Measurements from ENCODE around the gene IFNL4. TPM values are rescaled to one million over a fixed set of nuclear protein-coding genes. Genes with fewer than 3 reads are reported as not detected.
A peak's percentile ranks its signal among the peaks of the same experiment; 100 is the strongest.
"Not testable (repeated sequence)": the region's sequence is repeated elsewhere in the genome, so short reads cannot be mapped to it uniquely, and the experiment has no call there.

Gene IFNL4
- polyA plus RNA-seq, 1 donor: not detected

GRCh38 chr19:39219108-39219507 lies 29.5 kb downstream of the IFNL4 start:
- not testable (repeated sequence) for DNase-seq

- no peak for DNase-seq
Measured at GRCh38 chr19:39218230-39219007, 30.2 kb downstream of the IFNL4 start.

- no peak for DNase-seq
Measured at GRCh38 chr19:39217094-39217493, 31.6 kb downstream of the IFNL4 start.

GRCh38 chr19:39215323-39215722 lies 33.3 kb downstream of the IFNL4 start:
- DNase-seq: not testable (repeated sequence)

- no peak for DNase-seq
Measured at GRCh38 chr19:39212375-39212742, 36.3 kb downstream of the IFNL4 start.

- no peak for DNase-seq
Measured at GRCh38 chr19:39211731-39212374, 36.8 kb downstream of the IFNL4 start.

- DNase-seq: no peak
Measured at GRCh38 chr19:39209196-39209595, 39.5 kb downstream of the IFNL4 start.

GRCh38 chr19:39208175-39208795 lies 40.4 kb downstream of the IFNL4 start:
- no peak for DNase-seq

GRCh38 chr19:39207293-39207836 lies 41.3 kb downstream of the IFNL4 start:
- no peak for DNase-seq

- no peak for DNase-seq
Measured at GRCh38 chr19:39206122-39206521, 42.5 kb downstream of the IFNL4 start.

- DNase-seq: no peak
Measured at GRCh38 chr19:39205449-39205764, 43.2 kb downstream of the IFNL4 start.

- no peak for DNase-seq
Measured at GRCh38 chr19:39203372-39204341, 45.0 kb downstream of the IFNL4 start, which contains the start of gene SYCN. Gene SYCN, minus strand, starts transcription at chr19:39204263. Its CDS starts 9 bp downstream, at chr19:39204254.

- no peak for DNase-seq
Measured at GRCh38 chr19:39202998-39203355, 45.7 kb downstream of the IFNL4 start.

GRCh38 chr19:39200803-39201115 lies 47.9 kb downstream of the IFNL4 start:
- no peak for DNase-seq

- no peak for DNase-seq
Measured at GRCh38 chr19:39200066-39200802, 48.4 kb downstream of the IFNL4 start.

- DNase-seq: peak; percentile 21
Measured at GRCh38 chr19:39199025-39199424, 49.6 kb downstream of the IFNL4 start.

GRCh38 chr19:39197808-39198207 lies 50.8 kb downstream of the IFNL4 start:
- DNase-seq: no peak

GRCh38 chr19:39196860-39197562 lies 51.6 kb downstream of the IFNL4 start, which contains the start of gene NCCRP1:
Gene NCCRP1, plus strand, starts transcription at chr19:39196964. Its CDS starts 19 bp downstream, at chr19:39196983.
- no peak for DNase-seq

- no peak for DNase-seq
Measured at GRCh38 chr19:39196320-39196719, 52.3 kb downstream of the IFNL4 start.

All from hindlimb muscle (tissue), 1 donor.